Islet precursor cell (in vitro differentiated cells): ENCODE measurements around the gene SNX8.

Experiments
- DNase-seq: peaks from one replicate; pipeline ENCODE4 v3.0.0-alpha.2; 2018

Gene SNX8

GRCh38 chr7:2258661-2259365 is 55.4 kb downstream of the SNX8 start:
- no peak for DNase-seq

GRCh38 chr7:2257651-2258050 is 56.6 kb downstream of the SNX8 start:
- no peak for DNase-seq

GRCh38 chr7:2257046-2257551 is 57.1 kb downstream of the SNX8 start:
- DNase-seq: no peak

GRCh38 chr7:2256306-2257045 is 57.8 kb downstream of the SNX8 start:
- no peak for DNase-seq

GRCh38 chr7:2255145-2256139 is 58.8 kb downstream of the SNX8 start:
- no peak for DNase-seq

GRCh38 chr7:2254429-2255144 is 59.7 kb downstream of the SNX8 start:
- no peak for DNase-seq

- DNase-seq: no peak
Measured at GRCh38 chr7:2253525-2254244, 60.6 kb downstream of the SNX8 start.

- DNase-seq: no peak
Measured at GRCh38 chr7:2253021-2253420, 61.2 kb downstream of the SNX8 start.

GRCh38 chr7:2251841-2252771 is 62.1 kb downstream of the SNX8 start:
- DNase-seq: no peak

GRCh38 chr7:2251381-2251780 is 62.9 kb downstream of the SNX8 start:
- DNase-seq: no peak

- no peak for DNase-seq
Measured at GRCh38 chr7:2249744-2250323, 64.4 kb downstream of the SNX8 start.

- peak; percentile 72 for DNase-seq
Measured at GRCh38 chr7:2248984-2249694, 65.1 kb downstream of the SNX8 start.

GRCh38 chr7:2247141-2247995 is 66.9 kb downstream of the SNX8 start:
- DNase-seq: peak; percentile 75

GRCh38 chr7:2245883-2246675 is 68.2 kb downstream of the SNX8 start:
- no peak for DNase-seq

- DNase-seq: no peak
Measured at GRCh38 chr7:2244404-2244995, 69.7 kb downstream of the SNX8 start.

GRCh38 chr7:2243458-2243857 is 70.8 kb downstream of the SNX8 start:
- DNase-seq: no peak
